ENCODE measurements around the gene ANO10. TPM values are rescaled to one million over a fixed set of nuclear protein-coding genes. Genes with fewer than 3 reads are reported as not detected.
A peak's percentile ranks its signal among the peaks of the same experiment; 100 is the strongest.

ANO10 gene
- total and polyA plus RNA-seq, 10 donors = 2.6 to 21.7 (median 16.6) TPM

DNA sequence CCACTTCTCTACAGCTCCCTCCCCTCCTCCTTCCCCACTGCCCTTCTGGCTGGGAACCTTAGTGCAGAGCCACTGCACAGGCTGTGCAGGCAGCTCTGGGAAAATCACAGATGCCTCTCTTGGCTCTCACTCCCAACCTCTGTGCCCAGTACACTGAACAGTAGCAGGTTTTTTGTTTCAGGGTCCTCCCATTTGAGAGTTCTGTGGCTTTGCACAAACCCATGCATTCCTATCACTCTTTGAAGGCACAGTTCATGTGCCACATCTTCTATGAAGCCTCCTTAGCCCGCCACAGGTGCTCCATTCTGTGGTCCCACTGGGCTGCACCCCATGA, 231.6 kb downstream of the ANO10 start:
- Histone ChIP-seq H3K4me1 (peaks cover 10 to 68% (median 42%) of the 10 kb centered on the region in 6 donors), H3K9me3 (peaks cover 0 to 4% (median under 1%) of the 10 kb centered on the region in 8 donors), H3K27me3 (replicated peaks in 1 of 7) (no peaks in the 10 kb centered on the region), H3K27ac (peak overlapping the region; percentile 43 to 95 (median 89)), H3K4me3 (peak overlapping the region in 1 of 8 donors; percentile 60), H3K36me3 (no peaks in the 10 kb centered on the region)
- 88 to 100% (median 89%) methylated on average over 1 of the region's 1 CpG for WGBS, 5 donors
- DNase-seq = no peak
- intact Hi-C loops (cut with DNase I; ENCODE audit: low total_unique reads) = loop anchor here (10.0 kb wide), 1 partner anchor 115 kb away; no protein-coding TSS in a partner anchor
- TF ChIP-seq, protein P1, sequence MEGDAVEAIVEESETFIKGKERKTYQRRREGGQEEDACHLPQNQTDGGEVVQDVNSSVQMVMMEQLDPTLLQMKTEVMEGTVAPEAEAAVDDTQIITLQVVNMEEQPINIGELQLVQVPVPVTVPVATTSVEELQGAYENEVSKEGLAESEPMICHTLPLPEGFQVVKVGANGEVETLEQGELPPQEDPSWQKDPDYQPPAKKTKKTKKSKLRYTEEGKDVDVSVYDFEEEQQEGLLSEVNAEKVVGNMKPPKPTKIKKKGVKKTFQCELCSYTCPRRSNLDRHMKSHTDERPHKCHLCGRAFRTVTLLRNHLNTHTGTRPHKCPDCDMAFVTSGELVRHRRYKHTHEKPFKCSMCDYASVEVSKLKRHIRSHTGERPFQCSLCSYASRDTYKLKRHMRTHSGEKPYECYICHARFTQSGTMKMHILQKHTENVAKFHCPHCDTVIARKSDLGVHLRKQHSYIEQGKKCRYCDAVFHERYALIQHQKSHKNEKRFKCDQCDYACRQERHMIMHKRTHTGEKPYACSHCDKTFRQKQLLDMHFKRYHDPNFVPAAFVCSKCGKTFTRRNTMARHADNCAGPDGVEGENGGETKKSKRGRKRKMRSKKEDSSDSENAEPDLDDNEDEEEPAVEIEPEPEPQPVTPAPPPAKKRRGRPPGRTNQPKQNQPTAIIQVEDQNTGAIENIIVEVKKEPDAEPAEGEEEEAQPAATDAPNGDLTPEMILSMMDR (IDR thresholded peaks at IDR 0.05 in 8 of 11, conservative IDR thresholded peaks at IDR 0.05 in 3 of 11) = no peak
- TF ChIP-seq POLR2AphosphoS5 (IDR thresholded peaks at IDR 0.05) = no peak
- no peak for TF ChIP-seq POLR2A (IDR thresholded peaks at IDR 0.05)

DNA sequence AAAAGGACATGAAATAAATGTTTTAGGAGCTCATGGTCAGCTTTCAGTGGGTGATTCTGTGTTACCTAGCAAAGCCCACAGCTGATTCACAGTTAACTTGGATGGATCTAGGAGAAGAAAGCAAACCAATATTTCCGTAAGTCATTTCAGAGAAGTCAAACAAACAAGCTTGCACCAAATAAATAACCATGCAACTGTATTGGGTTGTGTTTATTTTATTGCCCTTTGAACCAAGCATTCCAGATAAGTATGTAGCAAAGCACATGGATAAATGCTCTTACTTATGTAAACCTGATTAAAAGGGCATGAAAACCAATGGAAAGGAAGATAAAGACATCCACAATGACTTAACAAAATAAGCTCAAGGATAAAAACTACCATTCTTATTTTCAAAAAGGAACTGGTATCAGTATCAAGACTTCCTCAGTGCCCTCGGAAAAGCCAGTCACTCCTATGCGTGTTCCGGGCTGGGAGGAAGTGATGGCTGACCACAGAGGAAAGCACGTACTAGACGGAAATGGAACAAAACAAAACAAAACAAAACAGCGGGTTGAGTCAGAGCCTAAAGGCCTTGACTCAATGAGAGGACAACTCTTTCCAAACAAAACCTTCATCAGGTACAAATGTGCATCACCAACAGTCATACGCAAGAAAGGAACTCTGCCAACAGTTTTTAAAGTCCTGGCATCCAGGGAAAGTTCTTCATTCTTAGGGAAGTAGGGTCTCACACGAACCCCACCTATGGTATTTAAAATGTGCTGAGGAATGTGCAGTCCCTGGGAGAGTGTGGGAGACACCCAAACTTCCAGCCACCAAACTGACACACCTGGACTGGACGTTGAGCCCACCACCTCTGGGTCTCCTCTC, 232.2 kb downstream of the ANO10 start:
- Histone ChIP-seq H3K4me3 (peak overlapping the region in 1 of 8 donors; percentile 60), H3K4me1 (peaks cover 10 to 62% (median 41%) of the 10 kb centered on the region in 6 donors), H3K9me3 (peaks cover 0 to 10% (median 5%) of the 10 kb centered on the region in 8 donors), H3K27ac (peak overlapping the region; percentile 69 to 95 (median 89)), H3K36me3 (no peaks in the 10 kb centered on the region), H3K27me3 (replicated peaks in 1 of 7) (no peaks in the 10 kb centered on the region)
- intact Hi-C loops (cut with DNase I; ENCODE audit: low total_unique reads) = loop anchor here (10.0 kb wide), 2 partner anchors 95 to 115 kb away; no protein-coding TSS in a partner anchor
- WGBS, 5 donors = 22 to 29% (median 25%) methylated on average over 10 of the region's 10 CpGs
- peak in 1 of 3 donors; percentile 95 for TF ChIP-seq POLR2AphosphoS5 (IDR thresholded peaks at IDR 0.05)
- no peak for TF ChIP-seq POLR2A (IDR thresholded peaks at IDR 0.05)
- TF ChIP-seq, protein P1 (IDR thresholded peaks at IDR 0.05 in 8 of 11, conservative IDR thresholded peaks at IDR 0.05 in 3 of 11) = no peak
- DNase-seq = peak; percentile 89

DNA sequence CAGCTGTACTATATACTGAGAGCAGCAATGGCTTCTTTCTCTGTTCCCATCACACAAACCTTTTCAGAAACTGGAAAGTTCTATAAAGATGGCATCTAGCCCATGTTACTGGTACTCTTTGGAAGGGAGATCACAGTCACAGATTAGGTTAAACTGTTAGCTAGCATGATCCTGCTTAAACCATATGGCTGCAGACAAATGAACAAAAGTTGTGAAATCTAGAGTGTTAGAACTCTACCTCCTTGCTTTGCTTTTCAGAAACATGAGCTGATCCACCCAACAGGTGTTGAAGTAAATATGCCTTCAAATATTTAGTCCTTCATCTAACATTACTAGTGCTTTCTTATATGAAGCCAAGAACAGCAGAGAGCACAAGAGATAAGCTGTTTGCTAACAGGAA, 232.9 kb downstream of the ANO10 start:
- DNase-seq = no peak
- TF ChIP-seq, protein P1 (IDR thresholded peaks at IDR 0.05 in 8 of 11, conservative IDR thresholded peaks at IDR 0.05 in 3 of 11) = no peak
- TF ChIP-seq POLR2AphosphoS5 (IDR thresholded peaks at IDR 0.05) (no peak), POLR2A (IDR thresholded peaks at IDR 0.05) (no peak)
- Histone ChIP-seq H3K4me1 (peaks cover 10 to 55% (median 36%) of the 10 kb centered on the region in 6 donors), H3K27ac (peak overlapping the region; percentile 69 to 95 (median 89)), H3K27me3 (replicated peaks in 1 of 7) (no peaks in the 10 kb centered on the region), H3K9me3 (peaks cover 0 to 13% (median 6%) of the 10 kb centered on the region in 8 donors), H3K36me3 (no peaks in the 10 kb centered on the region), H3K4me3 (peak overlapping the region in 1 of 8 donors; percentile 60)
- intact Hi-C loops (cut with DNase I; ENCODE audit: low total_unique reads) = loop anchor here (10.0 kb wide), 1 partner anchor 94 kb away; no protein-coding TSS in a partner anchor

DNA sequence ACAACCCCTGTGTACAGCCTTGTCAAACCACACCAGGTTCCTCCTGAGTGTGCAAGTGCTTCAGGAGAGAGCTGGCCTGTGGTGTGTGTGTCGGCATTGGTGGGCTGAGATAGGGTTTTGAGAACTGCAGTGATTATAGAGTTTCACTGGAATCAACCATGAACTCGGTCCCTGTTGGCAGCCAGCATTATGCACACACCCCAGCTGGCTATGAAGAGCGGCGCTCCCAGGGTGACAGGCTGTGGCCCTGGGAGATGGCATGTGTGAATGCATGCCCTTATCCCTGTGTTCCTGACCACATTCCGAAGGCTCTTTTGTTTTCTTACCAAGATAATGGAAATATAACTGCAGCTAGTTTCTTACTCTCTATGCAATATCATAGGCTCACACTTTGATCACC, 233.6 kb downstream of the ANO10 start:
- H3K4me3 ChIP-seq = no peak overlapping the region
- peak overlapping the region; percentile 14 to 95 (median 83) for H3K27ac ChIP-seq
- intact Hi-C loops (cut with DNase I; ENCODE audit: low total_unique reads) = loop anchor here (10.0 kb wide), 1 partner anchor 93 kb away; no protein-coding TSS in a partner anchor
- peaks cover 0 to 13% (median 6%) of the 10 kb centered on the region in 8 donors for H3K9me3 ChIP-seq
- WGBS, 5 donors = 70 to 82% (median 77%) methylated on average over 5 of the region's 5 CpGs
- peaks cover 10 to 49% (median 32%) of the 10 kb centered on the region in 6 donors for H3K4me1 ChIP-seq
- peak; percentile 80 for DNase-seq
- H3K36me3 ChIP-seq = no peaks in the 10 kb centered on the region
- TF ChIP-seq, protein P1 (IDR thresholded peaks at IDR 0.05 in 8 of 11, conservative IDR thresholded peaks at IDR 0.05 in 3 of 11) = no peak
- TF ChIP-seq POLR2AphosphoS5 (IDR thresholded peaks at IDR 0.05) (peak in 1 of 3 donors; percentile 40), POLR2A (IDR thresholded peaks at IDR 0.05) (no peak)
- no peaks in the 10 kb centered on the region for H3K27me3 ChIP-seq (replicated peaks in 1 of 7)

Data from spleen (tissue), 11 donors.